GM18861 (cell line): ENCODE measurements around the gene CCSER2.
A peak's percentile ranks its signal among the peaks of the same experiment; 100 is the strongest.
"Not testable (repeated sequence)": the region's sequence is repeated elsewhere in the genome, so short reads cannot be mapped to it uniquely, and the experiment has no call there.

Experiments used
- ATAC-seq: cut with Tn5 transposase; IDR thresholded peaks from one replicate; pipeline ENCODE4 v1.9.1; 2021; ENCODE audit not compliant: unreplicated experiment

The CCSER2 gene

GRCh38 chr10:84328418-84329195, at the start of gene CCSER2:
Gene CCSER2 (plus strand): TSS chr10:84328589. CDS start chr10:84371053, 42,464 bp downstream.
- peak; percentile 28 for ATAC-seq

- not testable (repeated sequence) for ATAC-seq
These were observed 48.4 kb upstream of the CCSER2 start for GRCh38 chr10:84279876-84280475.

GRCh38 chr10:84286695-84287094, 41.7 kb upstream of the CCSER2 start:
- ATAC-seq = no peak

GRCh38 chr10:84288151-84288550, 40.2 kb upstream of the CCSER2 start:
- ATAC-seq = no peak

GRCh38 chr10:84289521-84290200, 38.7 kb upstream of the CCSER2 start:
- ATAC-seq = no peak

- ATAC-seq = no peak
These were observed 38.2 kb upstream of the CCSER2 start for GRCh38 chr10:84290235-84290634.

- no peak for ATAC-seq
These were observed 37.0 kb upstream of the CCSER2 start for GRCh38 chr10:84291384-84291783.

- ATAC-seq = no peak
These were observed 35.9 kb upstream of the CCSER2 start for GRCh38 chr10:84292502-84292901.

- ATAC-seq = no peak
These were observed 35.2 kb upstream of the CCSER2 start for GRCh38 chr10:84293171-84293570.

- no peak for ATAC-seq
These were observed 34.8 kb upstream of the CCSER2 start for GRCh38 chr10:84293574-84294016.

GRCh38 chr10:84294766-84295447, 33.5 kb upstream of the CCSER2 start:
- no peak for ATAC-seq

- ATAC-seq = no peak
These were observed 32.1 kb upstream of the CCSER2 start for GRCh38 chr10:84296091-84296981.

- ATAC-seq = no peak
These were observed 30.3 kb upstream of the CCSER2 start for GRCh38 chr10:84298057-84298456.

GRCh38 chr10:84302223-84302622, 26.2 kb upstream of the CCSER2 start:
- ATAC-seq = no peak

- ATAC-seq = no peak
These were observed 21.5 kb upstream of the CCSER2 start for GRCh38 chr10:84306751-84307384.

GRCh38 chr10:84308021-84308420, 20.4 kb upstream of the CCSER2 start:
- ATAC-seq = no peak

GRCh38 chr10:84308481-84309304, 19.7 kb upstream of the CCSER2 start:
- no peak for ATAC-seq

- ATAC-seq = no peak
These were observed 17.9 kb upstream of the CCSER2 start for GRCh38 chr10:84310470-84310869.

GRCh38 chr10:84311576-84311975, 16.8 kb upstream of the CCSER2 start:
- ATAC-seq = no peak
